HG02840 (cell line): ENCODE results near the gene ANKDD1A.

Experiments used
- ATAC-seq: cut with Tn5 transposase; IDR thresholded peaks from one replicate; pipeline ENCODE4 v1.9.1; 2021; ENCODE audit warnings: mild to moderate bottlenecking, moderate library complexity, moderate number of reproducible peaks; ENCODE audit not compliant: unreplicated experiment, low FRiP score

ANKDD1A gene

DNA sequence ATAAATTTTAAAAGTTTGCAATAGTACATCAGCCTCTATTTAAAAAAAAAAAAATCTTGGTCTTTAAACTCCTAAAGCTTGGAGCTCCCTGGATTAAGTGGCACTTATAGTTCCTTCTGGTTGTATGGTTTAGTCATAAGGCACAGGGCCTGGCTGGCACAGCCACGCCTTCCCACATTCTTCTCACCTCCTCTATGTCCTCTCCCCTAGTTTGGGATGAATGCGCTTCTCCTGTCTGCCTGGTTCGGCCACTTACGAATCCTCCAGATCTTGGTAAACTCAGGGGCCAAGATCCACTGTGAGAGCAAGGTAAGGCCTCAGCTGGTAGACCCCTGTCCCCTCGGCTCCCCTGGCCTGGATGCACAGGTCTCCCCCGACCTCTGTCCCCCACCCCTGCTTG, 10.0 kb downstream of the ANKDD1A start:
- ATAC-seq: no peak

DNA sequence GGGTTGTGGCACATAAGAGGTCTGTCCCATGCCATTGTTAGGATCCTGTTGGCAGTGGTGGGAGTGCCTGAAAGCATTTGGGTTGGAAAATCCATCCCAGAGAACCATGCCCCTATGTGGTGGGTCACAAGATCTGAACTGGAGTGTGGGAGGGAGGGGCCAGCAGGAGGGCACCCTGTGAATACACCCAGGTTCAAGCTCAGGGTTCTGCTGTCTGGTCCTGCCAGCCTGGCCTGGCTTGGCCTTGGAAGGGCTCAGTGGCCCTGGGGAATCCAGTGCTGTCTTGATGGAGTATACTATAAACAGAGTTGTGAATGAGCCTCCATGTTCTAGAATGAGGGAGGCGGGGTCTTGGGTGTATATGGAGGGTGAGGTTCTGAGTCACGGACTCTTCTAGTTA, 11.8 kb downstream of the ANKDD1A start:
- ATAC-seq: no peak

DNA sequence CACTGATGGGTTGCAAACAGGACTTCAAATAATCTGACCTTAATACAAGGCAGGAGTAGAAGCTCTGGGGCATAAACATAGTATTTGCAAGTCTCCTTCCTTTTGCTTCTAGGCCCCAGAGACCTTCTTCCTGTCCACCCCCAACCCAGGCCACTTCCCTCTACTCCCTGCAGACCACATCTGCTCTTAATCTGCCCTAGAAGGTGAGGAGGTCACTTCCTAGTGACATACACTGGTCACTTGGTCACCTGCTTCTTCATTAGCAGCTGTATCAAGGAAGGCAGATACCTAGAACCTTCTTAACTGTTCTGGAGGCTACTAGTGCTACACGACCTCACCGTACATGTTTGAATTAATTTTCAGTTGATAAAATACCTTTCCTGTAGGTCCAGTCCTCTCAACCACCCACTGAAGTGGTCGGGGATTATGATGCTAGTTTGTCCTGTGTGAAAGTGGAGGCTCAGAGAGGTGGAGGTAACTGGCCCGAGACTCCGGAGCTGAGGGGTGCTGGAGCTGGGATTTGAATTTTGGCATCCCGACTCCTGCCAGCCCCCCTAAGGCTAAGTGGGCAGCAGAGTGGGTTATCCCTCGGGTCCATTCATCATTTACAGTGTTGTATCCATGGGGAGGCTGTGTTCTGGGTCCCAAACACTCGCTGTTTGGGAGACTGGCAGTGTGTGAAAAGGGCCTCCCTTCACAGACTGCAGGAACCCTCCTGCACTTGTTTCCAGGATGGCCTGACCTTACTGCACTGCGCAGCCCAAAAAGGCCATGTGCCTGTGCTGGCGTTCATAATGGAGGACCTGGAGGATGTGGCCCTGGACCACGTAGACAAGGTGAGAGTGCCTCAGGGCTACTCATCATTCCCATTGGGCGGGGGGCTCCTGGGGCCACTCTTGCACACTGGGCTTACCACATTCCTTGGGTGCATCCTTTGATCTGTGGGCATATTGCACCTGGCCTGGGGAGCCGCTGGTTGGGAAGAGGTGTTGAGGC, 13.9 kb downstream of the ANKDD1A start:
- ATAC-seq: no peak

DNA sequence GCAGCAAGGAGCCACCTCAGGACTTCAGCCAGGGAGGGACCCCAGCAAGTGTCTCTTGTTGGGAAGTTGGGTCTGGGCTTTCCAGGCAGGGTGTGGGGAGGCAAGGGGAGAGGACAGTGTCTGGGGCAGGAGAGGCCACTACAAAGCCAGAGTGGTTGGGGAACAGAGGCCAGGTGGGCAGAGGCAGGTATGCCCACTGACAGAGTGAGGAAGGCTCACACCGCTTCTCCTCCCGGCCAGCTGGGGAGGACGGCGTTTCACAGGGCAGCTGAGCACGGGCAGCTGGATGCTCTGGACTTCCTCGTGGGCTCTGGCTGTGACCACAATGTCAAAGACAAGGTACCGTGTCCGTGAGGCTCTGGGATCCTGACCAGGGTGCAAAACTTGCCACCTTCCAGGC, 15.0 kb downstream of the ANKDD1A start:
- ATAC-seq: no peak

DNA sequence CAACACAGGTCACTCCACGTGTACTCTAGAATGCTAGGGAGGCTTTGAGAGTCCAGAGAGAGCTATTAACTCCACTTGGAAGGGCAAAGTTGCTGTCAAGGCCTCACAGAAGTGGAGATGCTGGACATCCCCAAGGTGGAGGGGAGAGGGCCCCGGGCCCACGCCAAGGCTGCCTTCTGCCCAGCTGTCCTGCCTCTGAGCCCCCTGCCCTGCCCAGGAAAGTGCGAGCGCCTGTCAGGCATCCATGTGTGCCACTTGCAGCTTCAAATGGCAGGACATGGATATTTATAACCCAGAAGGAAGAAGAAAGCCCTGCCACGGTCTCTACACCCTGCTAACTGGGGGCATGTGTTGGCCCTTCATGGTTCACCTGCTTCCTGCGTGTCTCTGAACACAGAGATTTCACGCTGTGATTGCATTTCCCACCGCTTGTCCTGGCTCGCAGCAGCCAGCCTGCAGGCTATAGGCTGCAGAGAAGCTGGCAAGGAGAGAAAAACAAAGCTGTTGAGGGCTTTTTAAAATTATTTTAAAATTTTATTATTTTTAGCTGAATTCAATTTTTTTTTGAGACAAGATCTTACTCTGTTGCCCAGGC, 17.0 kb downstream of the ANKDD1A start:
- no peak for ATAC-seq

DNA sequence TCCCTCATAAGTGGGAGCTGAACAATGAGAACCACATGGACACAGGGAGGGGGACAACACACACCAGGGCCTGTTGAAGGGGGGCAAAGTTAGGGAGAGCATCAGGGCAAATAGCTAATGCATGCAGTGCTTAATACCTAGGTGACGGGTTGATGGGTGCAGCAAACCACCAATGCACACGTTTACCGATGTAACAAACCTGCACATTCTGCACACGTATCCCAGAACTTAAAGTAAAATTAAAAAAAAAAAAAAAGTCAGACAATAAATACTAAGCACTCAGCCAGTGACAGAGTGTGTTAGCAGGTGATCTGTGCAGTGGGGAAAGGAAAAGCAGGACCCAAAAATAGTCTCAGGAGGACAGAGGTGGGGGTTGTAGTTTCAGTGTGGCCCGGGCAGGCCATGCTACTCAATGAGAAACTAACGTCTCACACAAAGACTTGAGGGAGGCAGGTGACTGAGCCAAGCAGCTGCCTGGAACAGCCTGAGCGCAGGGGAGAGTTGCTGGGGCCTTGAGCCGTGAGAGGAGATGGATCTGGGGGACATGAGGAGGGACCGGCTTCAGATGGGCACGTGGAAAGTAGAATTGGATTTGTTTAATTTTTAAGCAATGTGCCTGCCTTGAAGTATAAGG, 18.4 kb downstream of the ANKDD1A start:
- peak; percentile 68 for ATAC-seq

DNA sequence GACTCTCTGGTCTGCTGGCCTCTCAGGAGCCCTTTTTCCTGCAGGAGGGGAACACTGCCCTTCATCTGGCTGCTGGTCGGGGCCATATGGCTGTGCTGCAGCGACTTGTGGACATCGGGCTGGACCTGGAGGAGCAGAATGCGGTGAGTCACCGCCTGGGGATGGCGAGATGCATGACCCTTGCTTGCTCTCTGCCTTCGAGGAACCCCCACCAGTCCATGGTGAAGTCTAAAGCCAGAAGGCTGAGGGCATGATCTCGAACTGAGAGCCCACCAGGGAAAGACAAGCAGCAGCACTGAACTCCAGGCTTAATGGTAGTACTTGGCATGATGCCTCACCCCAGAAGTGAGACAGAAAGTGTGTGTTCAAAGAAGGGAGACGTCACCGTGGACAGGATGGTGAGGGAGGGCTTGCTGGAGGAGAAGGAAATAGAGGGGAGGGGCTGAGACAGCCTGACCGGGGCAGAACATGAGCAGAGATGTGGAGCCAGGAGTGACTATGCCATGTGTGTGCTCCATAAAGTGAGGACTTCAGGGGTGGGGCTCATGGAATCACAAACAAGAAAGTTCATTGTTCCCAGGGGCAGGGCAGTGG, 19.2 kb downstream of the ANKDD1A start:
- ATAC-seq: no peak

DNA sequence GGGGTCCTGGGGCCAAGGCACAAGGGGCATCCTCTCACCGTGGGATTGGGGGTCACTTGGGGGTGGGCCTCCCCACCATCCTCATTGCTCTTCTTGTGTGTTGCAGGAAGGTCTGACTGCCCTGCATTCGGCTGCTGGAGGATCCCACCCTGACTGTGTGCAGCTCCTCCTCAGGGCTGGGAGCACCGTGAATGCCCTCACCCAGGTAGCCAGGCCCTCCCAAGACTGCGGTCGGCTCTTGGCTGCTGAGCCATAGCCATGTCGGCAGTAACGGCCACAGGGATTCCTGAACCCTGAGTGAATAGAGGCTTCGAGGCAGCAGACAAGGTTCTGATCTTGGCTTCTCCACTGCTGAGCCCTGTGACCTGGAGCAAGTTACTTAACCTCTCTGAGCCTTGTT, 19.7 kb downstream of the ANKDD1A start:
- ATAC-seq: no peak

DNA sequence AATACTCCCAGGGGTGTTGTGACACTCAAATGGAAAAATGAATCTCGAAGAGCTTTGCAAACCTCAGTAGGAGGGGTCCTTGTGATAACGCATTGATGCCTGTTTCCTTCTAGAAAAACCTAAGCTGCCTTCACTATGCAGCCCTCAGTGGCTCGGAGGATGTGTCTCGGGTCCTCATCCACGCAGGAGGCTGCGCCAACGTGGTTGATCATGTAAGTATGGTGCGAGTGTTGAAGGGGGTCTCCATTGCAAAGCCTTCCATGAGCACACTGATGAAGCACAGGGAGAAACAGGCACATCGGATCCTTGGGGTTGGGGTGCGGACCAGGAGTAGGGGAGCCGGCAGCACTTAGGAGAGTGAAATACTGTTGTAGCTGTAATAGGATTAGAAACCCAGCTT, 22.3 kb downstream of the ANKDD1A start:
- no peak for ATAC-seq

DNA sequence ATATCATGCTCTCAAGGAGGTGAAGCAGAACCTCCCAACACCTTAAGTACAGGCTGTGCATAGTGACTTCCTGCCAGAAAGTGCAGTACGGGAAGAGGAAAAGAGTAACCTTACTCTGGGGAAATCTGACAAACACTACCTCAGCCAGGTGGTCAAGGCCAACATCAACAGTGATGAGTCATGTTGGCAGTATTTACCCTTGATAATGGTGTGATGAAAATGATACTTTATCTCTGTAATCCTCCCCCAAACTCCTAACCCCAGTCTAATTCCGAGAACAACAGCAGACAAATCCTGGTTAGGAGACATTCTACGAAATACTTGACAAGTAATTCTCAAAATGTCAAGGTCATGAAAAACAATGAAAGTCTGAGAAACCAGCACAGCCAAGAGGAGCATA, 26.5 kb downstream of the ANKDD1A start:
- no peak for ATAC-seq

DNA sequence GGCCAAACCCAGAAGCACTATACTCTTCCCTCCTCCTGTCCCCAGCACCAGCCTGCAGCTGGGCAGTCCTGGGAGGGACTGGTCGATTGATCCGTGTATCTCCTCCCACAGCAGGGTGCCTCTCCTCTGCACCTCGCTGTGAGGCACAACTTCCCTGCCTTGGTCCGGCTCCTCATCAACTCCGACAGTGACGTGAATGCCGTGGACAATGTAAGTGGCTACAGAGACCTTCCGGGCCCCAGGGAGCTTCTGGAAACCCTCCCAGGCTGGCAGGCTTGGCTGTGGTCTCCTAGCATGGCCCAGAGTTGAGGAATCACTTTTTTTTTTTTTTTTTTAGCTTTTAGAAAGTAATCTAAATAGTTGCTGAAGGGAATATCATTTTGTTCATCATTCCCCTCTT, 30.7 kb downstream of the ANKDD1A start:
- ATAC-seq: no peak

DNA sequence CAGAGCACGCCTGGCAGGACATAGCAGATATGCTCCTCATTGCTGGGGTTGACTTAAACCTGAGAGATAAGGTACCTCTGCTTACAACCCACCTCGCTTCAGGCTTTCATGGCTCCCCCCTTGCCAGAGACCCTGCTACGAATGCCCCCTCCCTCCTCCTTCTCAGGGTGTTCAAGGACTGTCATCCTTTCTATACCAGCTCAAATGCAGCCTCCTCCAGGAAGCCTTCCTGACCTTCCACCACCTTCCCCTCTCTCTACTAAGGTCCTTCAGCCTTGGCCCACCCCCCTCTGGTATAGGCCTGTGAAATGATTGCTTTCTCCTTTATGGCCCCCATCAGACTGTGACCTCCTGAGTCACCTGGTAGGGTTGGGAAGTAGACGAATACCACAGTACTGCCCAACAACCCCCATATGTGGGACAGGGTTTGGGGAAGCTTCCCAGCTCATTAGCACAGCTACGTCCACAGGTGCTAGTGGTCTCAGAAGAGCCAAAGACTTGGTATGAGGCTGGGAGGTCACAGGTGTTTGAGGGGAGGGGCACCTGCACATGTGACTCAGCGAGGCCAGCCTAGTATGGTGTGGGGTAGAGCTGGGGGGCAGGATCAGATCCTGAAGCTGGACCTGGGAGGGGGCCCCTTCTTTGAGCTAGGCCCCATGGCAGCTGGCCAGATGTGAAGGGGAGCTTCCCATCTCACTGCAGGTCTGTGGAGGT, 32.0 kb downstream of the ANKDD1A start:
- ATAC-seq: no peak

DNA sequence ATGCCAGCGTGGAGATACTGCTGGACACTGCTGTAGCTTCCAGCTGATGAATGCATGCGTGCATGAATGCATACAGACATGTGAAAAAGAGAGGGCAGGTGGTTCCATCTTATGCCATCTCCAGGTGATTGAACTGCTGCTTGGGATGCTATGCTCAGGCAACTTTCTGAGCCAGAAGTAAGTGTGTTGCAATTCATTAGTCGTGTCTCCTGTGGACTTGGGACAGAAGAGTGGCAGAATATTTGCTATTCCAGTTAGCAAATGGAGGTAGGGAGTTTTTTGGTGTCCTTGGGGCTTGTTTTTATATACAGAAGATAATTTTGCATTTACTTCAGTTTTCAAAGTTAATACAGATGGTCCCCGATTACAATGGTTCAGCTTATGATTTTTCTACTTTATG, 33.3 kb downstream of the ANKDD1A start:
- ATAC-seq: no peak

DNA sequence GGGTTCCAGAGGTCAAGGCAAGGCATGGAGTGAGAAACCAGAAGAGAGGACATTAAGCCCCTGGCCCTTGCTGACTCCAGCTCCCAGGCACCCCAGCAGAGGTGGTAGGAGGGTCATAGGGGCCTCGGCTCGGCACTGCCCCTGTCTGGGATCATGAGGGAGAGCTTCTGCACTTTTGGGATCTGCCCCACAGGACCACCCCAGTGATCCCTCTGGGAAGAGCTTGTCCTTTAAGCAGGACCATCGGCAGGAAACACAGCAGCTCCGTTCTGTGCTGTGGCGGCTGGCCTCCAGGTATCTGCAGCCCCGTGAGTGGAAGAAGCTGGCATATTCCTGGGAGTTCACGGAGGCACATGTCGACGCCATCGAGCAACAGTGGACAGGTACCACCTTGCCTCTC, 35.5 kb downstream of the ANKDD1A start:
- no peak for ATAC-seq

DNA sequence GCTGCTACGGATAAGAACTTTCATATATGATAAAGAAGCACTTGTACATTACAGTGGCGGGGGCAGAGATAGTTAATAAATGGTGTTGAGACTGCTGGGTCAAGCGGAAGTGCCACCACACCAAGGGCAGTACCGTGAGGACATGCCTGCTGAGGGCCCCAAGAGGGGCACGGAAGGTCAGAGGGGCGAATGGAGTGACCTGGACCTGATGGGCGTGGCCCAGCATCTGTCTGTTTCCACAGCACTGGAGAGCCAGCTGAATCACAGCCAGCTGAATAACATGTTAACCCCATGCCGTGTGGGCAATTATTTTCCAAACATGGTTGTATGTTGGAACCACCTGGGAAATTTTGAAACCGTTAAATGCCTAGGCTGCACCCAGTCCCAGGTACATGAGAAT, 37.2 kb downstream of the ANKDD1A start:
- ATAC-seq: no peak

DNA sequence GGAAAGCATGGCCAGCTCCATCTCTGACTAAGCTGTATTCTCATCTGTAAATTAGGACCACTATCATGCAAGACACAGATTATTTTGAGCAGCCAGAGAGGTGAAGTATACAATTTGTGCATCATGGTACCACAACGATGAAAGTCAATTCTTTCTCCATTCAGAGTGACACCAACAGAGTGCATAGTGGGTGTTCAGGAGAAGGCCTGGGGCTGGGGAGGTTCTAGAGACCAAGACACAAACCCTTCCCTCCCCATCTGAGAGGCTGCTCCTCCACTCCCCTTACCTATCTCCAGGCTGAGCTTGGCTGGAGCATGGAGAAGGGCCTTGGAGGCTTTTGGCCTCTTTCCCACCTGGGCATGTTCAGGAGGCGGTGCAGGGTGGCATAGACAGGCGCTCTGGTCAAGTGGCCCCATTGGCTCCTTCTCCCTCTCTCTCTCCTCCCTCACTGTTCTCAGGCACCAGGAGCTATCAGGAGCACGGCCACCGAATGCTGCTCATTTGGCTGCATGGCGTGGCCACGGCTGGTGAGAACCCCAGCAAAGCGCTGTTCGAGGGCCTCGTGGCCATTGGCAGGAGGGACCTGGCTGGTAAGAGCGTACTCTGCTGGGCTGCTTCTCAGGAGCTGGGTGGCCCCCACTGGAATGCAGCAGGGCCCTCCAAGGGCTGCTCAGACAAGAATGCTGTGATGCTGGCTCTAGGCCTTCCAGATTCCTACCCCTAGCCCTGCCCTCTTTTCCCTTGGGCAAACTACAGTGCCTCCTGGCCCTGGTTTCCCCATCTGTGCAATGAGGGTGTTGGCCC, 37.9 kb downstream of the ANKDD1A start:
- ATAC-seq: no peak

DNA sequence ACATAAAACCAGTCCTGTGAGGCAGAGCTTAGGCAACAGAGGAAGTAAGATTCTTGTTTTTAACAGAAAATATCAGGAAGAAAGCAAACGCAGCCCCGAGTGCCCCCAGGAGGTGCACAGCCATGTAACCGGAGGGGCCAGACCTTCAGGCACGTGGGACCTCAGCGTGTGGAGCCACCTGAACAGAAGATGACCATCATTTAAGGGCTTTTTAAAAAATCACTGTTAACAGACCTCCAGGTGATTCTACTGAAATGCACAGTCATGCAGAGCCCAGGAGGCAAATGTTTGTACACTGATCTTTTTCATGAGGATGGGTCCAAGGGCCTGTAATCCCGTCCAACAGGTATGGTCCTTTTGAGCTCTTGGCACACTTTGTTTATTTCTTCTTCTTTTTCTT, 39.2 kb downstream of the ANKDD1A start:
- no peak for ATAC-seq

DNA sequence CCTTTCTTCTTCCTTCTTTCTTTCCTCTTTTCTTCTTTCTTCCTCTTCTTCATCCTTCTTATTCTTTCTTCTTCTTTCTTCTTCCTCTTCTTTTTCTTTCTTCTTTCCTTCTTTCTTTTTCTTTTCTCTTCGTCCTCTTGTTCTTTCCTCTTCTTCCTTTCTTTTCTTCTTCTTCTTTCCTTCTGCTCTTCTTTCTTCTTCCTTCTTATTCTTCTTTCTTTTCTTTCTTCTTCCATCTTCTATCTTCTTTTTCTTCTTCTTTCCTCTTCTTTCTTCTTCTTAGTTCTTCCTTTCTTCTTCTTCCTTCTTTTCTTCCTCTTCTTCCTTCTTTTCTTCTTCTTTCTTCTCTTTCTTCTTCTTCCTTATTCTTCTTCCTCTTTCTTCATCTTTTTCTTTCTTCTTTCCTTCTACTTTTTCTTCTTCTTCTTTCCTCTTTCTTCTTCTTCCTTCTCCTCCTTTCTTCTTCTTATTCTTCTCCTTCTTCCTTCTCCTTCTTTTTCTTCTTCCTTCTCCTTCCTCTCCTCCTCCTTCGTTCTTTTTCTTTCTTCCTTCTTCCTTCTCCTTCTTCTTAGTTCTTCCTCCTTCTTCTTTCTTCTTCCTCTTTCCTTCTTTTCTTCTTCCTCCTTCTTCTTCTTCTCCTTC, 40.2 kb downstream of the ANKDD1A start:
- no peak for ATAC-seq

DNA sequence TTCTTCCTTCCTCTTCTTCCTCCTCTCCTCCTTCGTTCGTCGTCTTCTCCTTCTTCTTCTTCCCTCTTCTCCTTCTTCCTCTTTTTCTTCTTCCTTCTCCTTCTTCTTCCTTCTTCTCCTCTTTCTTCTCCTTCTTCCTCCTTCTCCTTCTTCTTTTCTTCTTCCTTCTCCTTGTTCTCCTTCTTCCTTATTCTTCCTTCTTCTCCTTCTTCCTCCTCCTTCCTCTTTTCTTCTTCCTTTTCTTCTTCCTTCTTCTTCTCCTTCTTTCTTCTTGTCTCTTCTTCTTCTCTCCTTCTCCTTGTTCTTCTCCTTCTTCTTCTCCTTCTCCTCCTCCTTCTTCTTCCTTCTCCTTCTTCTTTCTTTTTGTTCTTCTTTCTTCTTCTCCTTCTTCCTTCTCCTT, 42.7 kb downstream of the ANKDD1A start:
- ATAC-seq: no peak
